Measurements from ENCODE around the gene ARMC6.

Gene ARMC6

DNA sequence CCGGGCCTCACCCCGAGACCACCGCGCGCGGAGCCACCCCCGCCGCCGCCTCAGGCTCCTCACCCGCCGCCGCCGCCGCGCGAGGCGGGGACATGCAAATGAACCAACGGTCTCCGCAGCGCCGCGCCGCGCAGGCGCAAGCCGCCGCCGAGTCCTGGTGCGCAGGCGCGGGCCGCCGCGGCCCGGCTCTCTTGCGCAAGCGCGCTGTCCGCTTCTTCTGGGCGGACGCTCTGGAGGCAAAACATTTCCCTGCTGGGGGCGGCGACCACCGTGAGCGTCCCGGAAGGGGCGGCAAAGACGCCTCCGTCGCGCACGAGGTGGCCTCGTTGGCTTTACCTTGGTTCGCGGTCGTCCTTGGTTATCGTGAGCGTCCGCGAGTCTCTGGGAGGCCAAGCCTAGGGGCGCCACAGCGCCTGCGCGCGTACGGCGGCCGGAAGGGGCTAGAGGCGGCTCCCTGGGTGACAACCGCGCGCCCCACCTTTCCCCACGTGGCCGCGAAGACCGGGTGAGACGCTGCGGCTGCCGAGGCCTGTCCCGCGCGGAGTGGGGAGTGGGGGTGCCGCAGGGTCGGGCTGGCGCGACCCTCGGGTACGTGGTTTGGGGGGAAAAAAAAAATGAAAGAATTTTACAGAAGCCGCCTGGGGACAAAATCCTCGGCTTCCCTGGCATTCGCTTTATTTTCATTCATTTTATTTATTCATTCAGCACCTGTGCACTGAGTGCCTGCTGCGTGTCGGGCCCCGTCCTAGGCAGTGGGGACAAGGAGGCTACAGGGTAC, at the start of gene ARMC6, which contains the start of gene SUGP2:
Gene ARMC6 (plus strand): TSS at position 178 of the 778 bp plus-strand sequence. CDS start 607 bp downstream, outside the sequence.
Gene SUGP2 (minus strand): TSS at position 92 of the 778 bp plus-strand sequence. CDS start 2,446 bp downstream, outside the sequence.
- no peak for TF ChIP-seq CTCF (IDR thresholded peaks at IDR 0.05; ENCODE audit: low read depth, low read length)
- peaks cover 47% of the 10 kb centered on the region for H3K36me3 ChIP-seq

DNA sequence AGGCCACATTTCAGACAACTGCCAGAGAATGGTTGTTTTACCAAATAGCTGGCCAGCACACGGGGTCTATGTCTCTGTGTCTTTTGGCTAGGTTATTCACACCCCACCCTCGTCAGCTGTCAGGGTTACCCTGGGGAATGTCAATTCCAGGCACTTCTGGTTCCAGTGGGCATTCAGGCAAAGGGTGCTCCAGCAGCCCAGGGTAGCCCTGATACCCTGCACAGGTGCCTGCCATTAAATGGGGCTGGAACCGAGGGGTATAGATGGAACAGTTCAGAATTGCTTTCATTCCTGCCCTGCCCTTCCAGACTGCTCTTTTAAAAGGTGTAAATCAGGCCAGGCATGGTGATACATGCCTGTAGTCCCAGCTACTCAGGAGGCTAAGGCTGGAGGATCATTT, 49.2 kb upstream of the ARMC6 start:
- no peak overlapping the region for H3K27ac ChIP-seq
- no peak for DNase-seq
- no peak overlapping the region for H3K4me3 ChIP-seq (ENCODE audit: low read depth, low read length)
- H3K9me3 ChIP-seq (ENCODE audit: severe bottlenecking), result no peaks in the 10 kb centered on the region
- no peaks in the 10 kb centered on the region for H3K27me3 ChIP-seq (ENCODE audit: insufficient read depth, low read depth, severe bottlenecking)
- no peaks in the 10 kb centered on the region for H3K36me3 ChIP-seq
- no peak for TF ChIP-seq CTCF (IDR thresholded peaks at IDR 0.05; ENCODE audit: low read depth, low read length)

More for the DNA sequence above, at the start of gene ARMC6, which contains the start of gene SUGP2:
- peak; percentile 85 for DNase-seq
- Histone ChIP-seq H3K4me3 (ENCODE audit: low read depth, low read length) (peak within 1 kb of the TSS; percentile 95), H3K27me3 (ENCODE audit: insufficient read depth, low read depth, severe bottlenecking) (no peaks in the 10 kb centered on the region), H3K27ac (peak within 1 kb of the TSS; percentile 100), H3K9me3 (ENCODE audit: severe bottlenecking) (peaks cover 4% of the 10 kb centered on the region)

DNA sequence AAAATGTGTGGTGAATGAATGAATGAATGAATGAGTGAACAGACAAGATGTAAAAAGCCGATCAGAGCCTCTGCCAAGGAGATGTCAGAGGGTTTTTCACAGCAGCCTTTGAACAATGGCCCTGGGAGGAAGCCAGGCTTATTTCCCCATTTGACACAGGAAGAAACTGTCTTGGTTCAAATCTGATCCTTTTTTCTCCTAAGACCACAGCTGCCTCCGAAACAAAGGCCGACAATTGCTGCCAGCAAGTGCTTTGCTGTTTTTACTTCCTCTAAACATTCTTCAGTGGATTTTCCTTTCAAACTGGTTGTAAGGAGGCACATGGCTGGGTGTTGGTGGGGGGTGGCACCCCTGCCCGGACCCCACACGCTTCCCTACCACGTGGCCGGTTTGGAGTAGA, 48.1 kb upstream of the ARMC6 start:
- no peaks in the 10 kb centered on the region for H3K9me3 ChIP-seq (ENCODE audit: severe bottlenecking)
- H3K27me3 ChIP-seq (ENCODE audit: insufficient read depth, low read depth, severe bottlenecking), result no peaks in the 10 kb centered on the region
- H3K4me3 ChIP-seq (ENCODE audit: low read depth, low read length), result no peak overlapping the region
- DNase-seq, result no peak
- no peak overlapping the region for H3K27ac ChIP-seq
- TF ChIP-seq CTCF (IDR thresholded peaks at IDR 0.05; ENCODE audit: low read depth, low read length), result no peak
- no peaks in the 10 kb centered on the region for H3K36me3 ChIP-seq

DNA sequence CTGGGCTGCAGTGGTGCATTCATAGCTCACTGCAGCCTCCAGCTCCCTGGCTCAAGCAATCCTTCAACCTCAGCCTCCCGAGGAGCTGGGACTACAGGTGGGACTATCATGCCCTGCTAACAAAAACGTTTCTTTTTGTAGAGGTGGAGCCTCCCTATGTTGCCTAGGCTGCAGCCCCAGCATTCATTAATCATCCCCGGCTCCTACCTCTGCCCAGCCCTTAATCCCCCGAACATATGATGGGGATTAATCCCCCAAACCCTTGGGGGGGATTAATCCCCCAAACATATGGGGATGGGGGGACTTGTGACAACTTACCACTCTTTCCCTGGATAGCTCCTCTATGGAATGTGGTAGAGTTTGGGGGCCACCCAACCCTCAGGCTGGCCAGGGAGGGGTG, 45.9 kb upstream of the ARMC6 start:
- no peak for TF ChIP-seq CTCF (IDR thresholded peaks at IDR 0.05; ENCODE audit: low read depth, low read length)
- Histone ChIP-seq H3K9me3 (ENCODE audit: severe bottlenecking) (no peaks in the 10 kb centered on the region), H3K27me3 (ENCODE audit: insufficient read depth, low read depth, severe bottlenecking) (no peaks in the 10 kb centered on the region), H3K36me3 (peaks cover 12% of the 10 kb centered on the region), H3K4me3 (ENCODE audit: low read depth, low read length) (no peak overlapping the region), H3K27ac (peak overlapping the region; percentile 3)
- DNase-seq, result peak; percentile 58

- Histone ChIP-seq H3K36me3 (peaks cover 31% of the 10 kb centered on the region), H3K9me3 (ENCODE audit: severe bottlenecking) (no peaks in the 10 kb centered on the region), H3K27me3 (ENCODE audit: insufficient read depth, low read depth, severe bottlenecking) (no peaks in the 10 kb centered on the region), H3K27ac (no peak overlapping the region), H3K4me3 (ENCODE audit: low read depth, low read length) (no peak overlapping the region)
- DNase-seq, result no peak
- TF ChIP-seq CTCF (IDR thresholded peaks at IDR 0.05; ENCODE audit: low read depth, low read length), result no peak
Measured at GRCh38 chr19:18989316-18989715, 44.1 kb upstream of the ARMC6 start.
